T-cell (primary cell): ENCODE measurements around the gene HEXD. TPM values are rescaled to one million over a fixed set of nuclear protein-coding genes. Genes with fewer than 3 reads are reported as not detected.
A peak's percentile ranks its signal among the peaks of the same experiment; 100 is the strongest.

ENCODE experiments used
- ATAC-seq, 4 experiments: fragments of 200-7000 bp in 3 of 4; fragments of 150-1000 bp in 1 of 4; cut with Tn5 transposase; replicated peaks in 1 of 4; 1 replicate in 3 of 4; 2 replicates in 1 of 4; pipeline ENCODE4 v1.10.0; 2021; ENCODE audit warnings: moderate library complexity in 3 of 4, mild to moderate bottlenecking in 2 of 4, moderate number of reproducible peaks in 1 of 4
- CTCF ChIA-PET, 2 donors: fragments of 300-600 bp; sonication (Branson Sonifier 250); formaldehyde crosslinking; loops; one replicate each; lab custom pipeline; 2022; ENCODE audit warnings: antibody characterized with exemption in 2 of 2; lab: Charles Lee
- POLR2A ChIA-PET, 2 donors: fragments of 300-600 bp; sonication (Branson Sonifier 250); formaldehyde crosslinking; loops; one replicate each; lab custom pipeline; 2022; ENCODE audit warnings: antibody characterized with exemption in 2 of 2; lab: Charles Lee
- DNase-seq, 35 experiments: peaks; one replicate each; pipeline versions ENCODE4 v3.0.0 to v3.0.0-alpha.2; 2013 to 2023
- H3K27ac ChIP-seq: one replicate; pipeline ENCODE4 v1.5.1; 2013; ENCODE audit warnings: low read length
- H3K27me3 ChIP-seq, 2 experiments: replicated peaks in 1 of 2; 1 replicate in 1 of 2; 2 replicates in 1 of 2; pipeline versions ENCODE4 v1.6.1 to v1.7.0; 2013; ENCODE audit warnings: low read length in 1 of 2, mixed read lengths in 1 of 2; ENCODE audit not compliant: control insufficient read depth in 2 of 2, insufficient read depth in 2 of 2; ENCODE audit errors: extremely low read depth in 1 of 2
- H3K36me3 ChIP-seq, 2 donors: 1 replicate in 1 of 2; 2 replicates in 1 of 2; pipeline versions ENCODE4 v1.6.1 to v1.7.0; 2013; ENCODE audit warnings: low read length in 1 of 2; ENCODE audit not compliant: control insufficient read depth in 2 of 2, insufficient read depth in 1 of 2; ENCODE audit errors: extremely low read depth in 1 of 2
- H3K4me1 ChIP-seq, 2 experiments: 1 replicate in 1 of 2; 2 replicates in 1 of 2; pipeline versions ENCODE4 v1.6.1 to v1.7.0; 2013; ENCODE audit warnings: low read length in 2 of 2, mixed read lengths in 1 of 2; ENCODE audit not compliant: insufficient read depth in 2 of 2, control insufficient read depth in 1 of 2; ENCODE audit errors: extremely low read depth in 1 of 2
- H3K4me3 ChIP-seq, 2 donors: 1 replicate in 1 of 2; 2 replicates in 1 of 2; pipeline versions ENCODE4 v1.5.1 to v1.7.0; 2013; ENCODE audit warnings: mild to moderate bottlenecking in 2 of 2, low read length in 1 of 2, moderate library complexity in 1 of 2; ENCODE audit not compliant: control insufficient read depth in 1 of 2; ENCODE audit errors: extremely low read depth in 1 of 2
- H3K9me3 ChIP-seq: 2 replicates; pipeline ENCODE4 v1.7.0; 2013
- H3K27ac Mint-ChIP-seq, 2 donors: one replicate each; pipeline ENCODE4 v1.8.0; 2020 to 2021; ENCODE audit warnings: mild to moderate bottlenecking in 2 of 2, mixed read lengths in 2 of 2
- H3K27me3 Mint-ChIP-seq, 2 donors: one replicate each; pipeline ENCODE4 v1.8.0; 2021 to 2022; ENCODE audit warnings: mixed read lengths in 2 of 2
- H3K36me3 Mint-ChIP-seq: one replicate; pipeline ENCODE4 v1.8.0; 2021; ENCODE audit warnings: mixed read lengths
- H3K4me1 Mint-ChIP-seq, 3 donors: one replicate each; pipeline ENCODE4 v1.8.0; 2020 to 2022; ENCODE audit warnings: mixed read lengths in 3 of 3, mild to moderate bottlenecking in 1 of 3
- H3K4me3 Mint-ChIP-seq, 3 donors: one replicate each; pipeline ENCODE4 v1.8.0; 2020 to 2022; ENCODE audit warnings: mild to moderate bottlenecking in 3 of 3, mixed read lengths in 3 of 3, moderate library complexity in 3 of 3
- H3K9me3 Mint-ChIP-seq, 3 donors: one replicate each; pipeline ENCODE4 v1.8.0; 2020 to 2022; ENCODE audit warnings: mixed read lengths in 3 of 3
- WGBS: methylation state at CpG from one replicate; pipeline ENCODE4 v1.1.5; 2013; ENCODE audit warnings: missing lambda C conversion rate; ENCODE audit not compliant: insufficient coverage; 5-methylcytosine and 5-hydroxymethylcytosine counted together
- total RNA-seq, 35 experiments: library from RNA in 6 of 35; stranded (reverse) in 6 of 35; fragments of 120-200 nt in 1 of 35; gene quantifications; one replicate each; pipeline versions ENCODE4 v1.2.1 to v1.2.4 and lab custom pipeline; 2013 to 2026

Gene HEXD
- total RNA-seq, 5 donors from 2014 or later (not counting 1 experiment from before 2014, with no cell fraction given), result 51.2 to 128 (median 113) TPM

GRCh38 chr17:82419540-82419939 lies 1.4 kb downstream of the HEXD start:
- CTCF ChIA-PET, result interaction anchor here in 1 of 2 donors (1.2 kb wide), 1 partner anchor 30 kb away, joined by 3 read pairs; no protein-coding TSS in a partner anchor
- Histone ChIP-seq H3K36me3 (peaks cover 0 to 14% of the 10 kb centered on the region in 2 donors), H3K4me1 (peaks cover 7 to 38% of the 10 kb centered on the region in 2 experiments), H3K4me3 (peak overlapping the region in 1 of 2 donors; percentile 83), H3K27me3 (no peaks in the 10 kb centered on the region), H3K27ac (peak overlapping the region; percentile 62), H3K9me3 (no peaks in the 10 kb centered on the region)
- Mint-ChIP-seq H3K36me3 (peaks cover 27% of the 10 kb centered on the region), H3K4me1 (peaks cover 27 to 40% (median 34%) of the 10 kb centered on the region in 3 donors), H3K9me3 (no peaks in the 10 kb centered on the region), H3K4me3 (peak overlapping the region; percentile 77 to 81 (median 80)), H3K27ac (peak overlapping the region; percentile 91 to 93), H3K27me3 (no peaks in the 10 kb centered on the region)
- POLR2A ChIA-PET, result interaction anchor here (0.6 to 0.9 kb wide), 2 partner anchors 38 to 60 kb away, joined by 3 to 6 read pairs; partner anchors contain the start of gene TEX19 (in 1 of the 2)
- peak in 1 of 35 experiments; percentile 42 for DNase-seq
- no peak for ATAC-seq
- WGBS, result no CpG with 5 or more reads among the region's 2 CpGs

GRCh38 chr17:82424001-82424862 lies 6.1 kb downstream of the HEXD start:
- Histone ChIP-seq H3K4me3 (no peak overlapping the region), H3K9me3 (no peaks in the 10 kb centered on the region), H3K27me3 (no peaks in the 10 kb centered on the region), H3K27ac (no peak overlapping the region), H3K36me3 (peaks cover 0 to 10% of the 10 kb centered on the region in 2 donors), H3K4me1 (peaks cover 0 to 21% of the 10 kb centered on the region in 2 experiments)
- Mint-ChIP-seq H3K4me3 (no peak overlapping the region), H3K9me3 (no peaks in the 10 kb centered on the region), H3K27me3 (no peaks in the 10 kb centered on the region), H3K27ac (no peak overlapping the region), H3K4me1 (peaks cover 16 to 34% (median 26%) of the 10 kb centered on the region in 3 donors), H3K36me3 (peaks cover 28% of the 10 kb centered on the region)
- WGBS, result 87% methylated on average over 21 of the region's 25 CpGs
- ATAC-seq (peak in 1 of 4 experiments; percentile 56), DNase-seq (peak in 31 of 35 experiments; percentile 21 to 76 (median 49))
- POLR2A ChIA-PET, result no interaction called here
- CTCF ChIA-PET, result interaction anchor here in 1 of 2 donors (0.6 kb wide), 1 partner anchor 181 kb away, joined by 3 read pairs; no protein-coding TSS in a partner anchor

GRCh38 chr17:82424863-82425159 lies 6.7 kb downstream of the HEXD start:
- no peaks in the 10 kb centered on the region for H3K9me3 Mint-ChIP-seq
- H3K27me3 Mint-ChIP-seq, result no peaks in the 10 kb centered on the region
- H3K36me3 Mint-ChIP-seq, result peaks cover 31% of the 10 kb centered on the region
- DNase-seq (no peak), ATAC-seq (no peak)
- H3K36me3 ChIP-seq, result peaks cover 0 to 10% of the 10 kb centered on the region in 2 donors
- no peaks in the 10 kb centered on the region for H3K27me3 ChIP-seq
- H3K4me3 ChIP-seq, result no peak overlapping the region
- H3K4me1 Mint-ChIP-seq, result peaks cover 15 to 34% (median 26%) of the 10 kb centered on the region in 3 donors
- WGBS, result 100% methylated on average over 2 of the region's 2 CpGs
- H3K27ac Mint-ChIP-seq, result no peak overlapping the region
- H3K4me3 Mint-ChIP-seq, result no peak overlapping the region
- no peaks in the 10 kb centered on the region for H3K9me3 ChIP-seq
- ChIA-PET POLR2A (no interaction called here), CTCF (no interaction called here)
- H3K4me1 ChIP-seq, result peaks cover 0 to 22% of the 10 kb centered on the region in 2 experiments
- H3K27ac ChIP-seq, result no peak overlapping the region

- peaks cover 13 to 27% (median 24%) of the 10 kb centered on the region in 3 donors for H3K4me1 Mint-ChIP-seq
- no peaks in the 10 kb centered on the region for H3K9me3 Mint-ChIP-seq
- H3K9me3 ChIP-seq, result no peaks in the 10 kb centered on the region
- no peak overlapping the region for H3K4me3 ChIP-seq
- H3K27me3 ChIP-seq, result no peaks in the 10 kb centered on the region
- peaks cover 0 to 19% of the 10 kb centered on the region in 2 experiments for H3K4me1 ChIP-seq
- CTCF ChIA-PET, result interaction anchor here in 1 of 2 donors (0.6 kb wide), 1 partner anchor 123 kb away, joined by 5 read pairs; no protein-coding TSS in a partner anchor
- DNase-seq (no peak), ATAC-seq (no peak)
- H3K36me3 ChIP-seq, result peaks cover 0 to 4% of the 10 kb centered on the region in 2 donors
- no peak overlapping the region for H3K27ac Mint-ChIP-seq
- 90% methylated on average over 2 of the region's 3 CpGs for WGBS
- H3K27me3 Mint-ChIP-seq, result no peaks in the 10 kb centered on the region
- POLR2A ChIA-PET, result no interaction called here
- H3K36me3 Mint-ChIP-seq, result peaks cover 18% of the 10 kb centered on the region
- H3K27ac ChIP-seq, result no peak overlapping the region
- no peak overlapping the region for H3K4me3 Mint-ChIP-seq
Observed at GRCh38 chr17:82428546-82428945, 10.4 kb downstream of the HEXD start.

GRCh38 chr17:82429824-82430223 lies 11.7 kb downstream of the HEXD start:
- 79% methylated on average over 7 of the region's 7 CpGs for WGBS
- H3K4me1 ChIP-seq, result peaks cover 0 to 26% of the 10 kb centered on the region in 2 experiments
- no peaks in the 10 kb centered on the region for H3K9me3 Mint-ChIP-seq
- no peak overlapping the region for H3K27ac ChIP-seq
- H3K36me3 ChIP-seq, result peaks cover 0 to 4% of the 10 kb centered on the region in 2 donors
- ChIA-PET CTCF (interaction anchor here in 1 of 2 donors (0.6 kb wide), 1 partner anchor 104 kb away, joined by 3 read pairs; no protein-coding TSS in a partner anchor), POLR2A (no interaction called here)
- H3K4me1 Mint-ChIP-seq, result peaks cover 18 to 29% (median 25%) of the 10 kb centered on the region in 3 donors
- peak overlapping the region in 1 of 2 donors; percentile 40 for H3K27ac Mint-ChIP-seq
- H3K36me3 Mint-ChIP-seq, result peaks cover 18% of the 10 kb centered on the region
- ATAC-seq, result no peak
- no peaks in the 10 kb centered on the region for H3K27me3 ChIP-seq
- no peak overlapping the region for H3K4me3 ChIP-seq
- DNase-seq, result no peak
- H3K27me3 Mint-ChIP-seq, result no peaks in the 10 kb centered on the region
- no peak overlapping the region for H3K4me3 Mint-ChIP-seq
- H3K9me3 ChIP-seq, result no peaks in the 10 kb centered on the region

GRCh38 chr17:82432017-82432416 lies 13.9 kb downstream of the HEXD start:
- Mint-ChIP-seq H3K27me3 (no peaks in the 10 kb centered on the region), H3K4me1 (peaks cover 18 to 28% (median 21%) of the 10 kb centered on the region in 3 donors), H3K9me3 (no peaks in the 10 kb centered on the region), H3K4me3 (no peak overlapping the region), H3K36me3 (peaks cover 18% of the 10 kb centered on the region), H3K27ac (no peak overlapping the region)
- H3K27ac ChIP-seq, result no peak overlapping the region
- peaks cover 11 to 21% of the 10 kb centered on the region in 2 donors for H3K36me3 ChIP-seq
- ChIA-PET POLR2A (no interaction called here), CTCF (no interaction called here)
- H3K4me3 ChIP-seq, result no peak overlapping the region
- H3K4me1 ChIP-seq, result peaks cover 0 to 36% of the 10 kb centered on the region in 2 experiments
- no peak for ATAC-seq
- H3K27me3 ChIP-seq, result no peaks in the 10 kb centered on the region
- DNase-seq, result no peak
- H3K9me3 ChIP-seq, result no peaks in the 10 kb centered on the region
- WGBS, result 93% methylated on average over 6 of the region's 8 CpGs
